Mesenchymal stem cell (in vitro differentiated cells and primary cell): ENCODE data around the gene FAM234B.
"Not testable (repeated sequence)": the region's sequence is repeated elsewhere in the genome, so short reads cannot be mapped to it uniquely, and the experiment has no call there.

Experiments used
- DNase-seq: peaks from one replicate; pipeline ENCODE4 v3.0.0-alpha.2; 2013
- H2AFZ ChIP-seq: one replicate; pipeline ENCODE4 v1.6.1; 2013; ENCODE audit warnings: low read depth, mild to moderate bottlenecking, control low read depth, inconsistent platforms, low read length, moderate library complexity
- H2AK5ac ChIP-seq: 2 replicates; pipeline ENCODE4 v1.6.1; 2013; ENCODE audit warnings: low read length, moderate library complexity, mild to moderate bottlenecking, inconsistent platforms; ENCODE audit not compliant: severe bottlenecking
- H2BK120ac ChIP-seq: one replicate; pipeline ENCODE4 v1.6.1; 2013; ENCODE audit warnings: low read depth, mild to moderate bottlenecking, inconsistent platforms, low read length, moderate library complexity
- H2BK12ac ChIP-seq, 2 experiments: one replicate each; pipeline ENCODE4 v1.6.1; 2013; ENCODE audit warnings: inconsistent platforms in 2 of 2, low read length in 2 of 2, mild to moderate bottlenecking in 2 of 2, moderate library complexity in 2 of 2, control low read depth in 1 of 2
- H2BK15ac ChIP-seq: one replicate; pipeline ENCODE4 v1.6.1; 2013; ENCODE audit warnings: mild to moderate bottlenecking, low read depth, inconsistent platforms; ENCODE audit not compliant: poor library complexity, severe bottlenecking
- H2BK5ac ChIP-seq: 2 replicates; pipeline ENCODE4 v1.6.1; 2013; ENCODE audit warnings: low read depth, mild to moderate bottlenecking, low read length, control low read depth, inconsistent platforms; ENCODE audit not compliant: poor library complexity, severe bottlenecking
- H3K14ac ChIP-seq, 2 experiments: one replicate each; pipeline ENCODE4 v1.6.1; 2013; ENCODE audit warnings: inconsistent platforms in 2 of 2, low read length in 2 of 2, control low read depth in 1 of 2, mild to moderate bottlenecking in 1 of 2, moderate library complexity in 1 of 2
- H3K18ac ChIP-seq, 2 experiments: one replicate each; pipeline ENCODE4 v1.6.1; 2013; ENCODE audit warnings: inconsistent platforms in 2 of 2, low read length in 2 of 2, control low read depth in 1 of 2, low read depth in 1 of 2, mild to moderate bottlenecking in 1 of 2
- H3K23ac ChIP-seq, 2 experiments: one replicate each; pipeline ENCODE4 v1.6.1; 2013; ENCODE audit warnings: inconsistent platforms in 2 of 2, low read length in 2 of 2, mild to moderate bottlenecking in 2 of 2, moderate library complexity in 2 of 2, control low read depth in 1 of 2
- H3K27ac ChIP-seq: 2 replicates; pipeline ENCODE4 v1.5.1; 2013; ENCODE audit warnings: mild to moderate bottlenecking, moderate library complexity, low read length, control low read depth, inconsistent platforms; ENCODE audit not compliant: poor library complexity, severe bottlenecking
- H3K27me3 ChIP-seq, 2 experiments: 2 replicates each; pipeline versions ENCODE4 v1.6.1 to v1.7.0; 2013; ENCODE audit warnings: low read length in 2 of 2, mild to moderate bottlenecking in 2 of 2, moderate library complexity in 2 of 2, control low read depth in 1 of 2, inconsistent platforms in 1 of 2; ENCODE audit not compliant: control insufficient read depth in 1 of 2, insufficient read depth in 1 of 2
- H3K36me3 ChIP-seq, 2 experiments: 2 replicates each; pipeline versions ENCODE4 v1.6.1 to v1.7.0; 2013; ENCODE audit warnings: low read length in 2 of 2, control low read depth in 1 of 2, inconsistent platforms in 1 of 2, low read depth in 1 of 2, mild to moderate bottlenecking in 1 of 2; ENCODE audit not compliant: insufficient read depth in 2 of 2, control insufficient read depth in 1 of 2
- H3K4ac ChIP-seq, 2 experiments: one replicate each; pipeline ENCODE4 v1.6.1; 2013; ENCODE audit warnings: inconsistent platforms in 2 of 2, low read length in 2 of 2, mild to moderate bottlenecking in 2 of 2, moderate library complexity in 2 of 2, control low read depth in 1 of 2, low read depth in 1 of 2
- H3K4me1 ChIP-seq: 2 replicates; pipeline ENCODE4 v1.6.1; 2013; ENCODE audit warnings: low read depth, low read length, control low read depth; ENCODE audit not compliant: control insufficient read depth, insufficient read depth
- H3K4me2 ChIP-seq: 2 replicates; pipeline ENCODE4 v1.6.1; 2013; ENCODE audit warnings: low read length, mild to moderate bottlenecking, inconsistent platforms; ENCODE audit not compliant: poor library complexity, severe bottlenecking
- H3K4me3 ChIP-seq, 2 experiments: 2 replicates each; pipeline versions ENCODE4 v1.5.1 to v1.7.0; 2013; ENCODE audit warnings: low read length in 2 of 2, mild to moderate bottlenecking in 2 of 2, control low read depth in 1 of 2, low read depth in 1 of 2; ENCODE audit not compliant: insufficient read depth in 1 of 2
- H3K79me1 ChIP-seq: replicated peaks from 2 replicates; pipeline ENCODE4 v1.6.1; 2013; ENCODE audit warnings: mild to moderate bottlenecking, control low read depth, low read length, inconsistent platforms; ENCODE audit not compliant: poor library complexity, severe bottlenecking
- H3K9ac ChIP-seq: 2 replicates; pipeline ENCODE4 v1.7.0; 2013; ENCODE audit warnings: mild to moderate bottlenecking, low read length, moderate library complexity
- H3K9me3 ChIP-seq: 2 replicates; pipeline ENCODE4 v1.7.0; 2013; ENCODE audit warnings: mild to moderate bottlenecking, low read length; ENCODE audit not compliant: control insufficient read depth
- H4K8ac ChIP-seq: one replicate; pipeline ENCODE4 v1.6.1; 2013; ENCODE audit warnings: inconsistent platforms, mild to moderate bottlenecking, low read length, moderate library complexity
- H4K91ac ChIP-seq: one replicate; pipeline ENCODE4 v1.6.1; 2013; ENCODE audit warnings: mild to moderate bottlenecking, low read length, inconsistent platforms
- WGBS: methylation state at CpG from one replicate; pipeline ENCODE4 v1.1.7; 2013; ENCODE audit warnings: mixed read lengths; 5-methylcytosine and 5-hydroxymethylcytosine counted together

Gene FAM234B

GRCh38 chr12:13079440-13079906 is 35.3 kb downstream of the FAM234B start:
- Histone ChIP-seq H3K27ac (no peak overlapping the region), H3K18ac (no peak overlapping the region), H3K4me2 (no peak overlapping the region), H3K4me3 (no peak overlapping the region), H2AFZ (no peak overlapping the region), H3K14ac (no peak overlapping the region), H2BK5ac (no peak overlapping the region), H2BK15ac (no peak overlapping the region), H3K27me3 (no peaks in the 10 kb centered on the region), H3K9me3 (no peaks in the 10 kb centered on the region), H2AK5ac (no peak overlapping the region), H3K4ac (no peak overlapping the region), H2BK120ac (no peak overlapping the region), H2BK12ac (no peak overlapping the region), H3K4me1 (peaks cover 7% of the 10 kb centered on the region), H3K9ac (no peak overlapping the region), H4K8ac (no peak overlapping the region), H4K91ac (no peak overlapping the region), H3K36me3 (peaks cover 6 to 61% of the 10 kb centered on the region in 2 experiments), H3K23ac (no peak overlapping the region), H3K79me1 (no peaks in the 10 kb centered on the region)
- no peak for DNase-seq
- 95% methylated on average over 6 of the region's 8 CpGs for WGBS

- H3K9ac ChIP-seq: no peak overlapping the region
Observed at GRCh38 chr12:13080266-13080665, 36.1 kb downstream of the FAM234B start.

GRCh38 chr12:13082861-13083260 is 38.7 kb downstream of the FAM234B start:
- no peak overlapping the region for H3K18ac ChIP-seq
- H3K79me1 ChIP-seq: no peaks in the 10 kb centered on the region
- H2BK15ac ChIP-seq: no peak overlapping the region
- H4K8ac ChIP-seq: no peak overlapping the region
- no peaks in the 10 kb centered on the region for H3K27me3 ChIP-seq
- no peak overlapping the region for H2BK12ac ChIP-seq
- H3K9ac ChIP-seq: no peak overlapping the region
- no peak overlapping the region for H3K14ac ChIP-seq
- H2AK5ac ChIP-seq: no peak overlapping the region
- 100% methylated on average over 2 of the region's 2 CpGs for WGBS
- H3K4ac ChIP-seq: no peak overlapping the region
- H3K4me3 ChIP-seq: no peak overlapping the region
- H3K4me1 ChIP-seq: peaks cover 2% of the 10 kb centered on the region
- no peaks in the 10 kb centered on the region for H3K9me3 ChIP-seq
- no peak overlapping the region for H3K4me2 ChIP-seq
- H3K23ac ChIP-seq: no peak overlapping the region
- no peak overlapping the region for H2AFZ ChIP-seq
- H4K91ac ChIP-seq: no peak overlapping the region
- peaks cover 4 to 53% of the 10 kb centered on the region in 2 experiments for H3K36me3 ChIP-seq
- H2BK120ac ChIP-seq: no peak overlapping the region
- H2BK5ac ChIP-seq: no peak overlapping the region
- H3K27ac ChIP-seq: no peak overlapping the region
- DNase-seq: no peak

More at GRCh38 chr12:13080266-13080665, 36.1 kb downstream of the FAM234B start:
- Histone ChIP-seq H3K23ac (no peak overlapping the region), H2AFZ (no peak overlapping the region), H3K9me3 (no peaks in the 10 kb centered on the region), H2AK5ac (no peak overlapping the region), H3K14ac (no peak overlapping the region), H4K8ac (no peak overlapping the region), H3K27me3 (no peaks in the 10 kb centered on the region), H3K4me3 (no peak overlapping the region), H3K4ac (no peak overlapping the region), H3K18ac (no peak overlapping the region), H2BK5ac (no peak overlapping the region), H3K27ac (no peak overlapping the region), H3K79me1 (no peaks in the 10 kb centered on the region), H2BK120ac (no peak overlapping the region), H3K36me3 (peaks cover 8 to 64% of the 10 kb centered on the region in 2 experiments), H3K4me2 (no peak overlapping the region), H2BK15ac (no peak overlapping the region), H3K4me1 (peaks cover 3% of the 10 kb centered on the region), H4K91ac (no peak overlapping the region), H2BK12ac (no peak overlapping the region)
- no CpG with 5 or more reads among the region's 3 CpGs for WGBS
- DNase-seq: no peak

GRCh38 chr12:13083638-13084037 is 39.5 kb downstream of the FAM234B start:
- not testable (repeated sequence) for H3K4ac ChIP-seq, H3K4me2 ChIP-seq, H4K8ac ChIP-seq, H2BK15ac ChIP-seq, H4K91ac ChIP-seq, H3K27me3 ChIP-seq, H3K79me1 ChIP-seq, DNase-seq, H2BK120ac ChIP-seq, H3K9me3 ChIP-seq, H3K23ac ChIP-seq, H3K14ac ChIP-seq, H2BK12ac ChIP-seq, H3K4me3 ChIP-seq, H3K4me1 ChIP-seq, H2BK5ac ChIP-seq, H2AFZ ChIP-seq, H2AK5ac ChIP-seq, H3K18ac ChIP-seq, H3K9ac ChIP-seq, H3K27ac ChIP-seq
- 100% methylated on average over 1 of the region's 5 CpGs for WGBS
- peaks cover 4 to 53% of the 10 kb centered on the region in 2 experiments for H3K36me3 ChIP-seq
